GM04503 (cell line): Measurements from ENCODE around the gene NINJ1.

Experiments
- DNase-seq: peaks from one replicate; pipeline ENCODE4 v3.0.0-alpha.2; 2012; ENCODE audit warnings: low read depth

The NINJ1 gene

GRCh38 chr9:93099551-93100275 lies 34.3 kb downstream of the NINJ1 start:
- no peak for DNase-seq

DNA sequence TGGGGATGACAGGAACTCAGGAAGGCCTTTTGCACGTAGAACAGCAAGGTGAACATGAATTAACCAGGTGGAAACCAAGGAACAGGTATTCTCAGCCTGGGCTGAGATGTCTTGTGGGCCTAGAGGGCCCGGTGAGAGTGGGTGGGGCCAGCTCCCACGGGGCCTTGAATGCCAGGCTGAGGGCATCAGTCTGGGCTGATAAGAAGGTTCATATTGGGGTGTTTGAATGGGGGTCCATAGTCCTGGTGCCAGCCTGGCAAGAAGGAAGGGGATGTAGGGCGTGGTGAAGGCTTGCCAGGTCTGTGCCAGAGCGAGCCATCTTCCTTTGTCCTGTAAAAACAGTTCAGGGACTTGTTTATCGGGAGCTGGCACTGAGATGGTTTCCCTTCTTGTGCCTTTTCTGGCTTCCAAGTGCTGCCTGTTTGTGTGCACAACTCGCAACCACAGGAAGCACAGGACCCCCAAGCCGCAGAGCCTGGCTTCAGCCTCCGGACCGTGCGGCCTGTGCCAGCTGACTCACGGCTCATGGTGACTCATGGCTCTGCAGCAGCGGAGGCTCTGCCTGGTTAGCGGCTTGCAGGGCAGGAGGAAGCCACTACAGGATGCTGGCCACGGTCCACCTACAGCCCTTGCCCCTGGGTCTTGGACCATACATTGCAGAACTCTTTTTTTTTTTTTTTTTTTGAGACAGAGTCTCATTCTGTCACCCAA lies 35.7 kb downstream of the NINJ1 start:
- DNase-seq, result peak; percentile 82

- DNase-seq, result no peak
Observed at GRCh38 chr9:93097511-93098201, 36.4 kb downstream of the NINJ1 start.

GRCh38 chr9:93096811-93097382 lies 37.2 kb downstream of the NINJ1 start:
- DNase-seq, result no peak

DNA sequence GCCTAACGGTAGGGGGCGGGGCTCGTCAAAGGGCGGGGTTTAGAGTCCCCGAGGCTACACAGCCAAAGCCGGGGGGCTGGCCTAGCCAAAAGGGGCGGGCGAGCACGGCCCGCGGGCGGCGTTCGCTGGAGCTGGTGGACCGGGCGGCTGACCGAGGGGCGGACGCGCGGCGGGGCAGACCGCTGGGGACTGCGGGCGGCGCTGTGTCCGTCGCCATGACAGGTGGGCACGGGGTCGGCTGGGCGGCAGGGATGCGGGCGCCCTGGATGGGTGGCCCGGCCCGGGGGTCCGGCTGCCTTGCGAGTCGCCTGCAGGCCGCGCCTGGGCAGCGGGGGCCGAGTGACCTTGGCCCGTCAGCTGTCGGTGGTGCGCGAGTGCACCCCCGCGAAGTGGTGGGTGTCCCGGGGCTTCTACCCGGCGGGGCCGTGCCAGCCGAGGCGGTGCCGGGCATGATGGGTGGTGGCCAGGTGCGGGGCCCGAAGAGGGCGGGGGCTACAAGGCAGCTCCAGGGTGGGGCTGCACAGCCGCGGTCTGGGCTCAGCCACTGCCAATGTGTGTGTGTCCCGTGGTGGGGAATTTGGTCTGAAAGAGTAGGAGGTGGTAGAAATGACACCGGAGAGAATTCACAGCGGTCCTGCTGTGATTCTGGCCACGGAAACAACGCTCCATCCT lies 37.8 kb downstream of the NINJ1 start, which contains the start of gene CARD19:
CARD19 (plus strand) TSS at position 87 of the 672 bp plus-strand sequence; CDS start at position 216, 129 bp downstream.
- DNase-seq, result no peak

- DNase-seq, result peak; percentile 73
Observed at GRCh38 chr9:93095205-93096130, 38.6 kb downstream of the NINJ1 start.

- no peak for DNase-seq
Observed at GRCh38 chr9:93094658-93095204, 39.3 kb downstream of the NINJ1 start.

DNA sequence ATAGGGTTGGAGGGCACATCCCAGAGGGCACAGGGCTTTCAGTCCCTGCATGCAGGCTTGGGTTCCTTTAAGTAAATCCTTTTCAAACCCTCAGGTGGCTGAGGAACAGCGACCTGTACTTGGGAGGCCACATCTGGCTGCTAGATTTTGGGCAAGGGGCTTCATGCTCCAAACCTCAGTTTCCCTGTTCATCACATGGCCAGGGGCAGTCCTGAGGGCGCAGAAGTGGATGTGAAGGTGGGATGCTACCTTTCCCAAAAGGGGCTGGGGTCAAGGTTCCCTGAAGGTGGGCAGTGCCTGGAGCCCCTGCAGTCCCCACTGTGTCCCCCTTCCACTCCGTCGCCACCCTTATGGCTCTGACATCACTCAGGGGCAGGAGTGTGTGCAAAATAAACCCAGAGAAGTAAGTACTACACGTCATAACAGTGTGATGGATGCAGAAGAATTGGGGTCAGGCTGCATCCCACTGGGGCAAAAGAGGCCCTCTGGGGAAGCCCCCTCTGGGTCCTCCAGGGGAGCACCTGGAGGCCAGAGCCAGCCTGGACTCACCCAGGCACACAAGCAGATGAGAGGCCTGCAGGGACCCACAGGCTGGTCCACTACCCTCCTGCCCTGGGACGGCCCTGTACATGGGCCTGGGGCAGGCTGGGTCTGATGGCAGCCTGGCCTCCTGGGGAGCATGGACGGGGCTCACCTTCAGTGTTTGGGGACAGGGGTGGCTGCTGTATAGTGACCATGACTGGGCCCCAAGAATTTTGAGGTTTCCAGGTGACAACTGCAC lies 40.0 kb downstream of the NINJ1 start:
- no peak for DNase-seq

DNA sequence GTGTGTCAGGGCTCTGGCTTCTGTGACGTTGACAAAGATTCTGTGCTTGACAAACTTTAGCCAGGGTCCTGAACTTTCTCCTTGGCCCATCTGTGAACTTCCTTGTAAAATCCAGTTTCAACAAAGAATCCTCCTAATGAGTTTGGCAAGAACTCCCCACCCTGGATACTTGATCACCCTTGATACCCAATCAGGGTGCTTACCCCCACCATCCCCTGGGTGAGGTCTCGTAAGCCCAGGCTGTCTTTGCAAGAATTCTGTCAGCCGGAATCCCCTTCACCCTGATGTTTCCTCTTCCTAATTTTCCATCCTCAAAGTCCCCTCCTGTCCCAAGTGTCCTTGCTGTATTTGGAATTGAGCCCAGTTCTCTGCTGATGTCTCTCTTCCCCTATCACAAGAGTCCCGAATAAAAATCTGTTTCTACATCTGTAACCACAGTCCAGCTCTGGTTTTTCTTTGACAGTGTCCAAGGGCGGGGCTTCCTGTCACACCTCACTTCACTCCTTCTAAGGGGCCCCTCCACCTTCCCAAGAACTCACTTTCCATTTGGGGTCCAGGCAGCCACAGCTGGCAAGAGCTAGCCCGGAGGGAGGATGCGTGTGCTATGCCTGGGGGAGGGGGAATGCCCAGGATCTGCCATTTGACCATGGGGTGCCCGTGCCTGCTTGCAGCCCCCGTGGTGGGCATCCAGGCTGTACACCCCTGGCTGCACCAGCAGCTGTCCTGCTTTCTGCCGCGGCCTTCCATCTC lies 40.7 kb downstream of the NINJ1 start:
- DNase-seq, result no peak

DNA sequence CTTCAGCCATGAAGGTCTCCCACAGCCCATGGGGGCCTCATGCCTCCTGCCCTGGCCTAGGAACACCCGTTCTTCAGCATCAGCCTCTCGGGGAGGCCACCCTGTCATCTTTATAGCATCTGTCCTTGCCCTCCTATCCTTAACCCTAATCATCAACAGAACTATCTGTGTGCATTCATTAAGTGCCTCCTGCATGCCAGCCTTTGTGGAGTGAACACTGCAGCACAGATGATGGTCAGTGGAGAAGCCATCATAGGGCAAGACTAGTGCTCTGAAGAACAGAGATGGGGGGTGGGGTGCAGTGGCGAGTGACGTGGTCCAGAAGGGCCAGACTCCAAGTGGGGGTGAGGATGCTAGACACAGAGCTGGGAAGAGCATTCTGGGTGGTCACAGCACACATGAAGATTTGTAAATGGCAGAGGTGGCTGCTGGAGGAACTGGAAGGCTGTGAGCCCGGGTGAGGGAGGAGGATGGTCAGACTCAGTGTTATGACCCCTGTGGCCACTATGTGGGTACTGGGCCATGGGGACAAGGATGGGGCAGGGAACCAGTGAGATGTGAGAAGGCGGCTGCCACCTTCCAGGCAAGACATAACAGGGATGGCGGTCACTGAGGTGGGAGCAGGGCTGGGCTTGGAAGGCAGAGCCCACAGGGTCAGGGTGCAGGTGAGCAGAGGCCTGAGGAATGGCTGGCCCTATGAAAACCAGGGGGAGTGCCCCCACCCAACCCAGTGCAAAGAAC lies 41.6 kb downstream of the NINJ1 start:
- DNase-seq, result no peak

DNA sequence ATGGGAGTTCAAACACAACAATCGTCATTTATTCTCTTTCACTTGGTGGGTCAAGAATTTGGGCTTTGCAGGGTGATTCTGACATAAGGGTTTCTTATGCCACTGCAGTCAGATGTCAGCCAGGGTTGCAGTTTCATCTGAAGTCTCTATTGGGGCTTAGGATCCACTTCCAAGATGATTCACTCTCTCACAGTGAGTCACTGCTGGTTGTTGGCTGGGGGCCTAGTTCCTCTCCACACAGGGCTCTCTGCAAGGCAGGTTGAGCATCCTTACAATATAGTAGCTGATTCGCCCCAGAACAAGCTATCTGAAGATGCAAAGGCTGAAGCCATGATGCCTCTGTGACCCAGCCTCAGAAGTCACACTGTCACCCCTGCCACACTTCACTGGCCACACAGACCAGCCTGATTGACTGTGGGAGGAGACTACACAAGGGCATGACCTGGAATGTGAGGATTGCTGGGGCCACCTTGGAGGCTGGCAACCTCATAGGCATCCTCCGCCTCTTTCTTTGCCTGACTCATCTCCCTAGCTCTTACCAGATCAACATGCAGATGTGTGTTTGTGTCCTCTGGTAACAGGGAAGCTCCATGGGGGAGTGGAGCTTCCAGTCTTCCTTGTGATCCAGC lies 42.5 kb downstream of the NINJ1 start:
- DNase-seq, result peak; percentile 58

DNA sequence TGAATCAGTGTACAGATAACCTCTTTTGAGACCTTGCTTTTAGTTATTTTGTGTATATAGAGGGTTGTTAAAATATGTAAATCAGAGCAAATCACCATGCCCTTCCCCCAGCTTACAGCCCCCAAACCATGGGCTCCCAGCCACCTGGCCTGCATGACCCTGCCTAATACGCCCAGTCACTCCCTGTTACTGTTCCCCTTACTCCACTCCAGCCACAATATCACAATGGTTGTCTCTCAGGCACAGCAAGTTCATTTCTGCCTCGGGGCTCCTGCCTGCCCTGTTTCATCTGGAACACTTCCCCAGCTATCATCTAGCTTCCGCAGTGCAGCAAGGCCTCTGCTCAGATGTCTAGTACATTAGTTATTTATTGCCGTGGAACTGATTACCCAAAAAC lies 43.0 kb downstream of the NINJ1 start:
- no peak for DNase-seq

GRCh38 chr9:93090091-93090655 lies 43.9 kb downstream of the NINJ1 start:
- no peak for DNase-seq

- DNase-seq, result no peak
Observed at GRCh38 chr9:93089481-93089991, 44.5 kb downstream of the NINJ1 start.

DNA sequence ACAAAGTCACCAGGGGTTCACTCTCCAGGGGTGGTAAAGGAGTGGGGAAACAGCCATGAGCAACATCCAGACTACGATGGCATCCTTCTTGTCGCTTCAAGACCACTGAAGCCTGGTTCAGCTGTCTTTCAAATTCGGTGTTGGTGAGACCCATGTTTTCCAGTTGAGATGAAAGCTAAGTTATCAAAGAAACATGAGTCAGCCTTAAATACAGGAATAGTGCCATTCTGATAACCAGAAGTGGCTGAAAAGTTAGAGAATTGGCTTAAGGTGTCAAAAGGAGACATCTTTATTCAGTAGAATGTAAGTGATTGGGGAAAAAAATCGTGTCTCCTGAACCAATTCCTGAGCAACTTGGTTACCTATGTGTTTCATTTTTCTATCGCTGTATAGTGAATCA lies 45.0 kb downstream of the NINJ1 start:
- no peak for DNase-seq

DNA sequence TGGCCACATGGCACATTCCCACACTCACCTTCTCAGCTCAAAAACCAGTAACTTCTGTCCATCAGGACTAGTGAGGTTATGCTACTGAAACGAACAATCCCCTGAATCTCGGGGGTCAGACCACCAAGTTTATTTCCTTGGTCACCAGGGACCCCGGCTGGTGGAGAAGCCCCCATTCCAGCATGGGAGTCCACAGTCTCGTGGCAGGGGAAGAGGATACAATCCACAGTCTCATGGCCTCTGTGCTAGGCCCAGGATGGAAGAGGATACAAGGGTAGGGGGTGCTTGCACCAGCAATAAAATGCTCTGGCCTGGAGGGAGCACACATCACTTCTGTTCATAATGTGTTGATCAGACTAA lies 45.4 kb downstream of the NINJ1 start:
- DNase-seq, result no peak

DNA sequence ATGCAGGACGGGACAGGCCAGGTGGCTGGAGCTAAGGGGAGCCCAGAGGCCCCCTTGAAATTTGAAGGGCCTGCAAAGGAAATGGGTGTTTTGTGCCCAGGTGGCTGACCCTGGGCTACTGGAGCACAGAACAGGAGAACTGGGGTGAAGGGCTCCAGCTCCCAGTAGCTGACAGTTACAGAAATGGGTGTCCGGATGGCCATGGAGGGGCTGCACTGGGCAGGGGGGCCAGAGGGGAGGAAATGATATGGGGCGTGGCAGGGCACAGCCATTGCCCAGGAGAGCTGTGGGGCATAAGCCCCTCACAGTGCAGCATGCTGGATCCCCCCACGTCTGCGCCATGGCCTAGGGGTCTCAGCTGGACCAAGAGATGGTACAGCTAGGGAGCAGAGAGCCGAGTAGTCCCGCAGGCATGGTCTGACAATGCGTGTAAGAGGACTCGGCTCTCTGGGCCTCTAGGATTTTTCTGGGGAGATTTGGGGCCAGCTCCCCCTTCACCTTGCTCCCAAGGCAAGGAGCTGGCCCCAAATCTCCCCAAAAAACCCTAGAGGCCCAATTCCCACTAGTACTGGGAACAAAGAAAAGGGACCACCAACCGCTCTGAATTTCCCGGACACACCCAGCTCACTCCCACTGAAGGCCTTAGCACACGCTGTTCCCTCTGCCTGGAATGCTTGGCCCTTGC lies 45.9 kb downstream of the NINJ1 start:
- DNase-seq, result no peak
